A549 (cell line): ENCODE measurements around the gene SOX18.

Experiments used
- CBX2 ChIP-seq: fragments of 200-600 bp; sonication (generic); IDR thresholded peaks from 2 replicates; pipeline ENCODE4 v1.6.1; 2016; ENCODE audit warnings: low read depth, mild to moderate bottlenecking, borderline replicate concordance
- CEBPB ChIP-seq, 2 experiments: fragments of >200 bp in 1 of 2; sonication (Bioruptor Twin) in 1 of 2; formaldehyde crosslinking in 1 of 2; IDR thresholded peaks; 2 replicates each; pipeline ENCODE4 v1.6.1; 2012 to 2016
- CTCF ChIP-seq: fragments of >200 bp; sonication (Bioruptor Twin); formaldehyde crosslinking; IDR thresholded peaks from 3 replicates; pipeline ENCODE4 v1.5.1; 2016
- EP300 ChIP-seq, 2 experiments: fragments of >200 bp; sonication (Bioruptor Twin); formaldehyde crosslinking; IDR thresholded peaks; 2 replicates in 1 of 2; 3 replicates in 1 of 2; pipeline ENCODE4 v1.6.1; 2016 to 2017
- ESRRA ChIP-seq: fragments of 150-350 bp; IDR thresholded peaks from 2 replicates; pipeline ENCODE4 v1.6.1; 2014; ENCODE audit warnings: mild to moderate bottlenecking, low read length, borderline replicate concordance
- GATA3 ChIP-seq: IDR thresholded peaks from 2 replicates; pipeline ENCODE4 v1.6.1; 2012; ENCODE audit warnings: borderline replicate concordance
- HEYL ChIP-seq: fragments of 250-450 bp; sonication (Bioruptor Pico); IDR thresholded peaks from 2 replicates; pipeline ENCODE4 v1.8.0; 2021; ENCODE audit warnings: mild to moderate bottlenecking, moderate library complexity
- HOXB5 ChIP-seq: fragments of 250-450 bp; sonication (Bioruptor Pico); IDR thresholded peaks from 2 replicates; pipeline ENCODE4 v1.5.0; 2020; ENCODE audit warnings: mild to moderate bottlenecking, moderate library complexity
- MAX ChIP-seq: IDR thresholded peaks from 2 replicates; pipeline ENCODE4 v1.6.1; 2012
- MYC ChIP-seq: IDR thresholded peaks from 2 replicates; pipeline ENCODE4 v1.6.1; 2012; ENCODE audit warnings: mild to moderate bottlenecking, inconsistent platforms, low read length, improper control_type of control experiment, borderline replicate concordance
- PHF8 ChIP-seq: fragments of 200-600 bp; sonication (generic); IDR thresholded peaks from 2 replicates; pipeline ENCODE4 v1.6.1; 2016; ENCODE audit warnings: low read depth, mild to moderate bottlenecking, antibody characterized with exemption, moderate library complexity, borderline replicate concordance
- POLR2A ChIP-seq: IDR thresholded peaks from 2 replicates; pipeline ENCODE4 v1.6.1; 2012; ENCODE audit warnings: mild to moderate bottlenecking, low read length
- POLR2AphosphoS2 ChIP-seq: conservative IDR thresholded peaks from 2 replicates; pipeline ENCODE4 v1.6.1; 2012; ENCODE audit warnings: low read length, improper control_type of control experiment, inconsistent platforms
- ZFP36 ChIP-seq: fragments of 450-650 bp; IDR thresholded peaks from 2 replicates; pipeline ENCODE4 v1.6.1; 2014; ENCODE audit warnings: borderline replicate concordance; ENCODE audit not compliant: partially characterized antibody

GRCh38 chr20:64032706-64033624 is 16.5 kb downstream of the SOX18 start:
- TF ChIP-seq HOXB5: no peak
- TF ChIP-seq ESRRA: no peak
- TF ChIP-seq POLR2AphosphoS2: no peak
- no peak for TF ChIP-seq ZFP36
- no peak for TF ChIP-seq CEBPB (IDR thresholded peaks at IDR 0.05)
- TF ChIP-seq POLR2A: no peak
- no peak for TF ChIP-seq HEYL (CRISPR knock-in tag)
- TF ChIP-seq GATA3: no peak
- no peak for TF ChIP-seq CTCF
- TF ChIP-seq MAX: no peak
- no peak for TF ChIP-seq PHF8
- TF ChIP-seq MYC: no peak
- no peak for TF ChIP-seq CBX2
- TF ChIP-seq EP300 (IDR thresholded peaks at IDR 0.05): no peak
